Activated CD8-positive, alpha-beta memory T cell treated with anti-CD3 and anti-CD28 coated beads, Interleukin-2, amount 50 U/mL, for 24 hours (primary cell): ENCODE data around the gene TRRAP.

Experiments used
- DNase-seq: peaks from one replicate; pipeline ENCODE4 v3.0.0-alpha.2; 2020; ENCODE audit errors: extremely low read depth

The TRRAP gene

GRCh38 chr7:98988641-98989040 lies 110.3 kb downstream of the TRRAP start:
- DNase-seq = no peak

- no peak for DNase-seq
These were observed 112.0 kb downstream of the TRRAP start for GRCh38 chr7:98990356-98990755.

DNA sequence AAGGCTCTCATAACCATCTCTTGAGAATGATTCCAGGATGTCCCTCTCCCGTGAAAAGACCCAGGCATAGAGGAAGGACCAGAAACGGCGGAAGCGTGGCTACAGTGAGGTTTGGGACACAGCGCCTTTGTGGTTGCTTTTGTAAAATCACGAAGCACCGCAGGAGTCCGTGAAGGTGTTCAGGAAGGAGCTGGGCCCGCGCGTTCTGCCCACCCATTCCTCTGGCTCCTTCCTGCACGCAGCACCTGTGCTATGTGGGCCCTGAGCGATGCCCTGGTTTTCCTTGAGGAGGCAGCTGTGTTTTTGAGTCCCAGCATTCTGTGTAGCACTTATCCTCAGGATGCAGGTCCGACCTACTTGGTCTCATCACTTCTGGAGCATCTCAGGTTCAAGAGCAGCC lies 112.8 kb downstream of the TRRAP start:
- DNase-seq = no peak

DNA sequence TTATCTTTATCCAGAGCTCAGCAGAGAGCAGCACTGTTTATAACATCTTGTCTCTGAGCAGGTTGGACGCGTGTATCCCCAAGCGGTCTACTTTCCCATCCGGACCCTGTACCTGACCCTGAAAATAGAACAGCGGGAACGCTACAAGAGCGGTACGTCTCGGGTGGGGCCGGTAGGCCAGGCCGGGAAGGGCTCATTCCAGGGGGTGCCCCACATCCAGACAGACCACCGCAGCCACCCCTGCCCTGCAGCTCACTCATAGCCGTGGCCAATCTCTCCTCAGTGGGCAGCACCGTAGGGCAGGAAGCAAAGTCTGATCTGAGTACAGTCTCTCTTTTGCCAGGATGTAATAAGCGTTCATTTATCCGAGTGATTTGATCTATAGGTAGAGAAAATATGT lies 113.7 kb downstream of the TRRAP start:
- no peak for DNase-seq

- no peak for DNase-seq
These were observed 114.9 kb downstream of the TRRAP start for GRCh38 chr7:98993024-98993897.

DNA sequence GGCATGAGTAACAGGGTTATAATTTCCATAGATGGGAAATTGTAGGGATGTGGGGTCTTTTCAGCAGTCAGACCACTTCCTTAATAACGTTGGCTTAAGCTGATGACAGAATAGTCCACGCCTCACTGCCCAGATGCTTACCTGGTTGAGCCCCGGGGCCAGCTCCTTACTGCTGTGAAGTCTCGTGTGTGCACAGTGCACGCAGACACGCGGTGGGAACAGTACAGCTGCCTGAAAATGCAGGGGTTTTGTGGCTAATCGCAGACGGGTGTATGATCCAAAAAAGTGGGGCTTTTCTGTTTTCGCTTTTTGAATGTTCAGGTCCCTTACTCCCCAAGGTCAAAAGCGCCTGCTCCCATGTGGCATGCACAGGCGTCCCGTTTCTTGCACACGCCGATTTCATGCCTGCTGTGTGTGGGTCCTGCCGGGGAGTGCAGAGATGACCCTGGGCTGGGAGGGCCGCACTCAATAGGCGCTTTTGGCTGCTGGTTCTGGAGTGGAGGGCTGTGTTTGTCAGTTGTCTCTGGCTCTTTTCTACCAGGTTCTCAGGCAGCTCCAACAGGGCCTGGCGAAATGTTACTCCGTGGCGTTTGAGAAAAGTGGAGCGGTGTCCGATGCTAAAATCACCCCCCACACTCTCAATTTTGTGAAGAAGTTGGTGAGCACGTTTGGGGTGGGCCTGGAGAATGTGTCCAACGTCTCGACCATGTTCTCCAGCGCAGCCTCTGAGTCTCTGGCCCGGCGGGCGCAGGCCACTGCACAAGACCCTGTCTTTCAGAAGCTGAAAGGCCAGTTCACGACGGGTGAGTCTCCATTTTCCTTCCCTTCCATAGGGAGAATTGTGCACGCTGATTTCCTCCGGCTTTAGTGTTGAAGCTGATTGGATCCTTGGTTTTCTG lies 116.0 kb downstream of the TRRAP start:
- no peak for DNase-seq

DNA sequence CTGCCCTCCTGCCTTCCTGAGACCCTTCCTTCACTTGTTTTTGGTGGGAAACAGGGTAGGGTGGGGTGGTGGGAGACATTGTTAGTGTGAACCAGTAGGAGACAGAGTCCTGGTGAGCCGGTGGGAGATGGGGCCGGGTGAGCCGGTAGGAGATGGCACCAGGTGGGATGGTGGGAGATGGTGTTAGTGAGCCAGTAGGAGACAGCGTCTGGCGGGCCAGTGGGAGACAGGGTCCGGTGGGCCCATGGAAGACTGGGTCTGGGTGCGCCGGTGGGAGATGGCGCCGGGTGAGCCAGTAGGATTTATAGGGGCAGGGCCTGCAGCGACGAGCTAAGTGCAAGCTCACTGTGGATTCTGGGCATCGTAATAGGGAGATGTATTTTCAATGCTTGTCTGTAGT lies 116.8 kb downstream of the TRRAP start:
- DNase-seq = no peak

- no peak for DNase-seq
These were observed 117.3 kb downstream of the TRRAP start for GRCh38 chr7:98995523-98996149.

DNA sequence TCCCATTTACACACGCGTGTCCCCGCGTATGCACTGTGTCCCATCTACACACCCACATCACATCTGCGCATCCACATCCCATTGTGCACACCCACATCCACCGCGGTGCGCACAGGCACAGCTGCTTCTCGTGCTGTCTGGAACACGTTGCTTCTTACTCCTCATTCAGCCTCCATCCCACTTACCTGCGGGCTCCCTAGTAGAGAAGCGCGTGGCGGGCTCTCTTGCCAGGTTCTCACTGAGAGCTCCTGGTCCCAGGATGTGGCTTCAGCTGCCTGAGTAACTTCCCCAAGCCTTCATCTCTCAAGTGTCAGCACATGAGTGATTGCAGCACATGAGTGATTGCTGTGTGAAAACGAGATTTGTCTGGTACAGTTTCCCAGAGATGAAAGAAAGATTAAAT lies 117.8 kb downstream of the TRRAP start:
- no peak for DNase-seq

DNA sequence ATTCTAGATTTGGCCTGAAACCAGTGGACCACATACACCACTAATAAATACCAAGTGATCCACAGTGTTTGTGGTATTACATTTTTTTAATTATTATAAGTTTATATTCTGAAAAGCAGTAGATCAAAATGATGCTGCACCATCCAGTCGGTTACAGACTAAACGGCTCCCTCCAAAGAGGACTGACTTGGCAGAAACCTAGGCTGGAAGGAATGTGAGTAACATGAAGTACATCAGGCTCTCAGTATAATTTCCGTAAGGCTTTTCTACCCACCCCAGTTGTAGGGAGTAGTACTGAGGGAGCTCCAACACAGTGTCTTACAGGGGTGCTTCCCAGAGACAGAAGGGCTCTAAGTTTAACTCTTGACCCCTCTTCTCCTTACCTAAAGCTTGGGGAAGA lies 119.5 kb downstream of the TRRAP start:
- DNase-seq = no peak

DNA sequence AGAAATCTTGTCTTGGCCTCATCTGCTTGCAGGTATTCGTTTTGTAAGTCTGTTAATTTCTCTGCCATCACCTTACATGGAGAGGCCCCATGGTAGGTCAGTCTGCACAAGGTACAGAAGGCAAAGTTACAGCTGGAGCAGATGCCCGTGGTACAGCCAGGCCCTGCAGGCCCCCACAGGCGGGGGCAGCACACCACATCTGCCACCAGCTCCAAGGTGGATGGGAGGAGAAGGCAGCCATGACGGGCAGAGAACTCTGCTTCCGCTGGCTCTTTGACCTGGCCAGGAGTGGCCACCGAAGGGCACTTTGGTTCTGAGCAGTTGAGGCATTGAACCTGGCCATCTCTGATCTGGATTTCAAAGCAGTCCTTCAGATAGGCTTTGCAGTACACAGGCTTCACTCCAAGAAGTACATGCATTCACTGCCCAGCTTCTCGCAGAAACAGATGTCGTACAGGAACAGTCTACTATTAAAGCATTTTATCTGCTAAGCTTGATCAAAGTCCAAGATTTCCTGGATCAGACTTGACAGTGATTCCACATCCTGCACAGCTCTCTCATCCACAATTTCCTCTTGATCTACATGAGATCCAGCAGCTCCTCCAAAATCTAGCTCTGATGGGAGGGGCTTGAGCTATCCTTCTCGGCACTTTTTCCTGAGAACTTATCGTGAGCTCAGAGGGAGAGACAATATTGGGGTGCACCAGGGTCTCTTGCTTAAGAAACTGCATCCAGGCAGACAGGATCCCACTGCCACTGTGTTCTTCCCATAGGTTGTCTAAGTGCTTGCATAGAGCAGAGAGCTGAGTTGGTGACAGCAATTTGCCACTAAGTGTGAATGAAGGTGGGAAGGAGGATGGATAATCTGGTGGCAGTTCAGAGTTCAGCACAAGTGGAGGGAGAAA lies 120.7 kb downstream of the TRRAP start:
- DNase-seq = no peak

- no peak for DNase-seq
These were observed 122.0 kb downstream of the TRRAP start for GRCh38 chr7:99000196-99000903.

DNA sequence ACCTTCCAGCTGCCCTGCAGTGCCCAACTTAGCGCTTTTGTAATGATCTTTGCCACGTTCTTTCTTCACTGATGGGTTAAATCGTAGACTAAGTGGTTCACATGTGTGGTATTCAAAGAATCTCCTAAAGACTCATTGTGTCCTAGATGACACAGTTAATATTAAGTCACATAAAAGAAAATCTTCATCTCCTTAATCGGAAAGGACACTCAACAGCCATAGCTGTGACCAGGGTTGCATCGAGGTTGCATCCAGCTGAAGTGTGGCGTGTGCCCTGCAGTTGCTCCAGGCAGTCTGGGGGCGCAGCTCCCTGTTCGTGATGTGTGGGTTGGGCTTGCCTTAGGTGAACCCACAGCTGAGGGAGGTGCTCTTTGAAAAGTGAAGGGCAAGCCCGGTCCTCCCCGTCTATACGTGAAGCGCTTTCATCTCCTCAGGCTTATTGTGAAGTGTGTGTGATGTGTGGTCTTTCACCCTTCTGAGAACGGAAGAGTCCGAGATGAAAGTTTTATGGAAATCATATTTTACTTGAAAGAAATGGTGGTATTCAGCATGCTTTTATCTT lies 122.7 kb downstream of the TRRAP start:
- no peak for DNase-seq

DNA sequence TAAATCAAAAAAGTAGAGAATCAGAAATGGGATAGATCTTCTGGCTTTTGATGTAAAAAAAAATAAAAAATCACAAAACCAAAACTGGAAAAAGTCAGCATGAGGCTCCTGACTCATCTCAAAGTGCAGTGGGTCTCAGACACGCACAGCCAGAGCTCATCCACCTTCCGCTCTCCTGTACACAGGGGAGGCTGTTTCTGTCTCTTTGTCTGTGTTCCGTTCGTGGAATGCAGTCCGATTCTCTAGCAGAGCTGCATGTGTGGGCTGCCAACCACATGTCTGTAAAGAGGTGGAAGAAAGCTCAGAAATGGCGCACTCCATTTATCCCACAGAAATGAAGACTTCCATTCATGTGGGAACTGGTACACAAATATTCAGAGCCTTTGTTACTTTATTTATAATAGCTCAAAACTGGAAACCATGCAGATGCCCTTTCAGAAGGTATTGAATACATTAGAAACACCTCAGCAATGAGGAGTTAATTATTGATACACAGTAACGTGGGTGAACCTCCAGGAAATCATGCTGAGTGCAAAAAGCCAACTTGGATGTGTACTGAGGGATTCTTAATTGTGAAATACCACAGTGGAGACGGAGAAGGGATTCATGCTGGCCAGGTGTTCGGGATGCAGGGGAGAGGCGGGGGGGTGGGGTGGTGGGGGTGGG lies 123.3 kb downstream of the TRRAP start:
- DNase-seq = no peak

GRCh38 chr7:99002148-99002826 lies 124.0 kb downstream of the TRRAP start:
- no peak for DNase-seq

- no peak for DNase-seq
These were observed 124.5 kb downstream of the TRRAP start for GRCh38 chr7:99002827-99003212.

DNA sequence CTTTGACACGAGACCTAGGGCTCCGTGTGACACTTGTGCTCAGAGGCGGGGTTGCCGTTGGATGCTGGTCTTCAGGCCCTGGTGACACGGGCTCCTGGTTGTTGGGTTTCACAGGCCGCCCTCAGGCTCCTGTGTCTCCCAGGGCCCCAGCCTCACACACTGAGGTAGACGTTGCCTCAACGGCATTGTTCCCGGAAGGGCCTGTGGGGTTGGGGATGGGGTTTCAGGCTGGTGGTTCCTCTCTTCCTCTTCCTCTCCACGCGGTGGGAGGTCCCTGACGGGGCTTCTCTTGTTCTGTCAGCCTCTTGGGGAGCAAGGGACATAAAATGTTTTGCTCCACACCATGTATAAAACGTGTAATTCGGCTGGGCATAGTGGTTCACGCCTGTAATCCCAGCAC lies 125.1 kb downstream of the TRRAP start:
- no peak for DNase-seq

DNA sequence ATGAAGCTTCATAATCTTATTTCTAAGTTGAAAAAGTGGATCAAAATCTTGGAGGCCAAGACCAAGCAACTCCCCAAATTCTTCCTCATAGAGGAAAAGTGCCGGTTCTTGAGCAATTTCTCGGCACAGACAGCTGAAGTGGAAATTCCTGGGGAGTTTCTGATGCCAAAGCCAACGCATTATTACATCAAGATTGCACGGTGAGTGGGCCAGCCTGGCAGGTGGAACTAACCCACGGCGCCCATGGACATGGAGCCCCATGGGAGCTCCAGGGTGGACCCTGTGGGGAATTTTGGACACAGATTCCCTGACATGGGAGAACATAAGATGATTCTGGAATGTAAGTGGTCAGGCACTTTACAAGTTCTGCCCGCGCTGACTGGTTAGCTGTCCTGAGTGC lies 125.9 kb downstream of the TRRAP start:
- DNase-seq = no peak

DNA sequence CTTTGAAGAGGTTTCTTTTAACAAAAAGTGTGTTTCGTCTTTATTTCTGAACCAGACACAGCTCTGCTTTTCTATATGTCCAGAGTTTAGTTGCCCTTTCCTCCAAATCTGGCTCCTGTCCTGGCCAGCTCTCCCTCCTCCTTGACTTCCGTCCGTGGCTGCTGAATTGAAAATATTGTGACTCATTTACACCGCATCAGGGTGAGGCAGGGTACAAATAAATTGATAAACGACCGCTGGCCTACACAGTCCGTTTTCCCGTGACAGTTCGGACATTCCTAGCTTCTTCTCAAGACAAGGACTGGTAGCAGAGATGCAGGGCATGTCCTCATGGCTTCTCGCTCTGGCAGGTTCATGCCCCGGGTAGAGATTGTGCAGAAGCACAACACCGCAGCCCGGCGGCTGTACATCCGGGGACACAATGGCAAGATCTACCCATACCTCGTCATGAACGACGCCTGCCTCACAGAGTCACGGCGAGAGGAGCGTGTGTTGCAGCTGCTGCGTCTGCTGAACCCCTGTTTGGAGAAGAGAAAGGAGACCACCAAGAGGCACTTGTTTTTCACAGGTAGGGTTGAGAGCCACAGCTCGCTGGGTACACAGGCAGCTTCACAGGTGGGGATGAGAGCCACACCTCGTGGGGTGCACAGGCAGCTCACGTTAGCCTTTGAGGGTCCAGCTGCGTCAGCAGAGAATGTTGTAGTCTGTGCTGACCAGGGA lies 126.6 kb downstream of the TRRAP start:
- DNase-seq = no peak
